Measurements from ENCODE around the gene MBD5.

MBD5 gene

GRCh38 chr2:148130581-148130980 is 109.7 kb downstream of the MBD5 start:
- H3K27ac ChIP-seq (ENCODE audit: low read length): no peak overlapping the region
- H3K36me3 ChIP-seq (ENCODE audit: insufficient read depth, low read depth, low read length): no peaks in the 10 kb centered on the region
- H3K4me1 ChIP-seq (ENCODE audit: insufficient read depth, low read length): peaks cover 1% of the 10 kb centered on the region; the same call in 1 of the 2 replicates
- H3K27me3 ChIP-seq (ENCODE audit: insufficient read depth, low read length): no peaks in the 10 kb centered on the region
- H3K9me3 ChIP-seq (ENCODE audit: insufficient read depth, low read depth, low read length): no peaks in the 10 kb centered on the region
- no peak overlapping the region for H3K9ac ChIP-seq (ENCODE audit: low read depth, low read length)
- H3K4me3 ChIP-seq (ENCODE audit: low read length): no peak overlapping the region

GRCh38 chr2:148132412-148132811 is 111.5 kb downstream of the MBD5 start:
- Histone ChIP-seq H3K27me3 (ENCODE audit: insufficient read depth, low read length) (no peaks in the 10 kb centered on the region), H3K9ac (ENCODE audit: low read depth, low read length) (no peak overlapping the region), H3K36me3 (ENCODE audit: insufficient read depth, low read depth, low read length) (no peaks in the 10 kb centered on the region), H3K27ac (ENCODE audit: low read length) (no peak overlapping the region), H3K4me3 (ENCODE audit: low read length) (no peak overlapping the region), H3K4me1 (ENCODE audit: insufficient read depth, low read length) (peaks cover 7% of the 10 kb centered on the region; the same call in 1 of the 2 replicates), H3K9me3 (ENCODE audit: insufficient read depth, low read depth, low read length) (no peaks in the 10 kb centered on the region)

DNA sequence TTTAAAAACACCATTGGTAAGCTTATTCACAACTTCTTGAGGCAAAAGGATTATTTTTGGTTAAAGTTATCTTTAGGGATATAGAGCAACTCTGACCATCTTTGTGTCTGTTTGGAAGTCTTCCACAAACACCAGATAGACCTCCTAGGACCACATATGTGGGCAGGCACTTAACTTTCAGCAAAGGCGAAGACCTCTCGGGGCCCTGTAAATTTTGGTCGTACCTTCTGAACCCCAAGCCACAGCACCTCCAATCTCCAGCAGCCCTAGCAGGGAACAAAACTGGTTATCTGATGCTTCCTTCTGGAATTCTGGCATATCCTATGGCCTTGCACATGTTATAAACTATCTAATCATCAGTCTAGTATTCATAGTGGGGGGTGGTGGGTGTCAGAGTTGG is 114.8 kb downstream of the MBD5 start:
- H3K9me3 ChIP-seq (ENCODE audit: insufficient read depth, low read depth, low read length): no peaks in the 10 kb centered on the region
- no peaks in the 10 kb centered on the region for H3K27me3 ChIP-seq (ENCODE audit: insufficient read depth, low read length)
- no peaks in the 10 kb centered on the region for H3K36me3 ChIP-seq (ENCODE audit: insufficient read depth, low read depth, low read length)
- H3K4me1 ChIP-seq (ENCODE audit: insufficient read depth, low read length): peaks cover 7% of the 10 kb centered on the region; the same call in 1 of the 2 replicates
- no peak overlapping the region for H3K27ac ChIP-seq (ENCODE audit: low read length)
- H3K9ac ChIP-seq (ENCODE audit: low read depth, low read length): no peak overlapping the region
- no peak overlapping the region for H3K4me3 ChIP-seq (ENCODE audit: low read length)

- H3K4me3 ChIP-seq (ENCODE audit: low read length): no peak overlapping the region
- no peaks in the 10 kb centered on the region for H3K36me3 ChIP-seq (ENCODE audit: insufficient read depth, low read depth, low read length)
- peaks cover 7% of the 10 kb centered on the region; the same call in 1 of the 2 replicates for H3K4me1 ChIP-seq (ENCODE audit: insufficient read depth, low read length)
- H3K27me3 ChIP-seq (ENCODE audit: insufficient read depth, low read length): no peaks in the 10 kb centered on the region
- no peak overlapping the region for H3K27ac ChIP-seq (ENCODE audit: low read length)
- no peaks in the 10 kb centered on the region for H3K9me3 ChIP-seq (ENCODE audit: insufficient read depth, low read depth, low read length)
- H3K9ac ChIP-seq (ENCODE audit: low read depth, low read length): no peak overlapping the region
These were observed 115.5 kb downstream of the MBD5 start for GRCh38 chr2:148136441-148136840.

DNA sequence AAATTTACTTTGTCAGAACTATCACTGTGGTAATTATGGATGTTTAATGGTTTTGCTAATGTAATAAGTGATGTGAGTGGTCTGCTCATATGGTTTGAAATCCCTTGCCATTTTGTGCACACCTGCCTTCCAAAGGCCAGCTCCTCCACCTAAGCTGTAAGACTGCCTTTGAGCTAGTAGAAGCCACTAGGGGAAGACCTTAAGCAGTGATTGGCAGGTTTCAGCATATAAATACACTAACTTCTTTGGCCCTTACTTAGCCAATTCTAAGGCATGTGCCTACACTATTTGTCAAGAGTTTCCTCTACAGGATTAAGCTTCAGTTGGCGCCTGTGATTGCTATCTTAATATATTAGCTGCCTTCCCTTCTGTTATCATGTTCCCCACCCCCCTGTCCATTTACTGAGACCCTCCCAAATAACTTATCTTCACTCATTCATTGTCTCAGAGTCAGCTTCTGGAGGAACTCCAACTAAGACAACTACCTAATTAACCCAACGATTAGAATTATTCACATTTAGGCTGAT is 141.1 kb downstream of the MBD5 start:
- H3K4me1 ChIP-seq (ENCODE audit: insufficient read depth, low read length): no peaks in the 10 kb centered on the region
- no peak overlapping the region for H3K27ac ChIP-seq (ENCODE audit: low read length)
- no peak overlapping the region for H3K4me3 ChIP-seq (ENCODE audit: low read length)
- H3K9me3 ChIP-seq (ENCODE audit: insufficient read depth, low read depth, low read length): no peaks in the 10 kb centered on the region
- H3K27me3 ChIP-seq (ENCODE audit: insufficient read depth, low read length): no peaks in the 10 kb centered on the region
- no peaks in the 10 kb centered on the region for H3K36me3 ChIP-seq (ENCODE audit: insufficient read depth, low read depth, low read length)
- H3K9ac ChIP-seq (ENCODE audit: low read depth, low read length): no peak overlapping the region

DNA sequence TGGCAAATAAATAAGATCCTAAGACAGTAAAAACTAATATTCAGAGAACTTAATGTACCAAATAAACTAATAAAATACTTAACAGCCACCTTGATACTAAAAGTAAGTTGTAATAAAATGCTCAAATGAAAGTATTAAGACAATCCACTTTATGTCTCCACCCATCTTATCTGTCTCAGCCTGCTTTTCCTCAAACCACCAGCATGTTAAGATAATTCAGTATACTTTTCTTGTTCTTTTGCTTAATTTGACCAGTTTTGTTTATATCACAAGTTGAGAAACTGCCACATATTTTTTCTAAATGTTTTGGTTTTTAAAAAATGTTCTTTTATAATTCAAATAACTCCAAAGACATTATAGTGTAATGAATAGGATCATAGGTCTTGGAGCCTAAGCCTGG is 142.0 kb downstream of the MBD5 start:
- no peak overlapping the region for H3K9ac ChIP-seq (ENCODE audit: low read depth, low read length)
- no peak overlapping the region for H3K27ac ChIP-seq (ENCODE audit: low read length)
- no peaks in the 10 kb centered on the region for H3K27me3 ChIP-seq (ENCODE audit: insufficient read depth, low read length)

GRCh38 chr2:148165975-148166374 is 145.1 kb downstream of the MBD5 start:
- Histone ChIP-seq H3K27me3 (ENCODE audit: insufficient read depth, low read length) (no peaks in the 10 kb centered on the region), H3K36me3 (ENCODE audit: insufficient read depth, low read depth, low read length) (no peaks in the 10 kb centered on the region), H3K4me1 (ENCODE audit: insufficient read depth, low read length) (no peaks in the 10 kb centered on the region), H3K27ac (ENCODE audit: low read length) (no peak overlapping the region), H3K4me3 (ENCODE audit: low read length) (no peak overlapping the region), H3K9ac (ENCODE audit: low read depth, low read length) (no peak overlapping the region), H3K9me3 (ENCODE audit: insufficient read depth, low read depth, low read length) (no peaks in the 10 kb centered on the region)

More for the DNA sequence above, 142.0 kb downstream of the MBD5 start:
- H3K9me3 ChIP-seq (ENCODE audit: insufficient read depth, low read depth, low read length): no peaks in the 10 kb centered on the region
- no peaks in the 10 kb centered on the region for H3K36me3 ChIP-seq (ENCODE audit: insufficient read depth, low read depth, low read length)
- no peak overlapping the region for H3K4me3 ChIP-seq (ENCODE audit: low read length)
- no peaks in the 10 kb centered on the region for H3K4me1 ChIP-seq (ENCODE audit: insufficient read depth, low read length)

GRCh38 chr2:148167241-148167766 is 146.4 kb downstream of the MBD5 start:
- H3K4me1 ChIP-seq (ENCODE audit: insufficient read depth, low read length): no peaks in the 10 kb centered on the region
- H3K27ac ChIP-seq (ENCODE audit: low read length): no peak overlapping the region
- H3K36me3 ChIP-seq (ENCODE audit: insufficient read depth, low read depth, low read length): no peaks in the 10 kb centered on the region
- H3K9me3 ChIP-seq (ENCODE audit: insufficient read depth, low read depth, low read length): no peaks in the 10 kb centered on the region
- no peak overlapping the region for H3K4me3 ChIP-seq (ENCODE audit: low read length)
- H3K27me3 ChIP-seq (ENCODE audit: insufficient read depth, low read length): no peaks in the 10 kb centered on the region
- no peak overlapping the region for H3K9ac ChIP-seq (ENCODE audit: low read depth, low read length)

DNA sequence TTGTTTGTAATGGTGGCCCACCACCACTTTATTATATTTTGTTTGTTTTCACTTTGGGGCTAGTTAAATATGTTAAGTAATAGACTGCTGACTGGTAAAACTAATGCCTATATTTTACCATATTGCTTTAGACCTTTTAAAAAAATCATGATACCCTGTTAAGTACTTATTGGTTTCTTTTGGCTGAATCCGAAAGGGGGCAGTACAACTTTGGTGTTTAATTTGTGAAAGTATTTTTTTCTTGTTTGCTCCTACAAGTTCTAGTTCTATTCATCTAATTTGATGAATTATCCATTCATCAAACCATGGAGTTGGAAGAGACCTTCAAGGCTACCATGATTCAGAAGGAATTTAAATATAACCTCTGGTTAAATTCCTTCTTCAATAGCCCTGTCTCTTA is 147.0 kb downstream of the MBD5 start:
- Histone ChIP-seq H3K27me3 (ENCODE audit: insufficient read depth, low read length) (no peaks in the 10 kb centered on the region), H3K4me3 (ENCODE audit: low read length) (no peak overlapping the region), H3K36me3 (ENCODE audit: insufficient read depth, low read depth, low read length) (no peaks in the 10 kb centered on the region), H3K9me3 (ENCODE audit: insufficient read depth, low read depth, low read length) (no peaks in the 10 kb centered on the region), H3K27ac (ENCODE audit: low read length) (no peak overlapping the region), H3K9ac (ENCODE audit: low read depth, low read length) (no peak overlapping the region), H3K4me1 (ENCODE audit: insufficient read depth, low read length) (no peaks in the 10 kb centered on the region)

DNA sequence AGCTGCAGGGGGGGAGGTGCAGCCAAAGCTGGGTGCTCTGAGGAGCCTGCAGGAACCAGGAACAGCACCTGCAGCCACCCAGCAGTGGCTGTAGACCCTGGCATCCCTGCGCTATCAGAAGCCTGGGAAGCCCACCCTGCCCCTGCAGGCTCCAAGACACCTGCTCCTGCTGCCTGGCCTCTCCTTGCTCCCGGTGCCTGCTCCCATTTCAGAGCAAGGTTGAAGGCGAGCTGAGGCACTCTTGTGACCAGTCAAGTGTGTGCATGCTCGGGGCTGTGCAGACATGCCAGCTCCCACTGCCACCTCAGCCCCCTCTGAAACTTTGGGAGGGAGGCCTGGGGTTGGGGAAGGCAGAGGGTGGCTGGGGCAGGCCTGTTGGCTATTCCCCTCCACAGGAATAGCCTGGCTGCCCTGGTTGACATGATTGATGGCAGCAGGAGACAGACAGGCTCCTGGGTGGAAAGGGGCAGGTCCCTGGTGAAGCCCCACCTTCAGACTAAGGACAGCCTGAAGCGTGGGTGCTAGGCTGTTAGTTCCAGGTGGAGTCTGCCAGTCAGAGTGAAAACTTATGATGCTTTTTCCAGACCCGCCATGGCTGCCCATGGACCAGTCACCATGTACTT is 151.4 kb downstream of the MBD5 start:
- Histone ChIP-seq H3K4me3 (ENCODE audit: low read length) (no peak overlapping the region), H3K9me3 (ENCODE audit: insufficient read depth, low read depth, low read length) (no peaks in the 10 kb centered on the region), H3K4me1 (ENCODE audit: insufficient read depth, low read length) (no peaks in the 10 kb centered on the region), H3K27me3 (ENCODE audit: insufficient read depth, low read length) (no peaks in the 10 kb centered on the region), H3K9ac (ENCODE audit: low read depth, low read length) (no peak overlapping the region), H3K27ac (ENCODE audit: low read length) (no peak overlapping the region), H3K36me3 (ENCODE audit: insufficient read depth, low read depth, low read length) (no peaks in the 10 kb centered on the region)

DNA sequence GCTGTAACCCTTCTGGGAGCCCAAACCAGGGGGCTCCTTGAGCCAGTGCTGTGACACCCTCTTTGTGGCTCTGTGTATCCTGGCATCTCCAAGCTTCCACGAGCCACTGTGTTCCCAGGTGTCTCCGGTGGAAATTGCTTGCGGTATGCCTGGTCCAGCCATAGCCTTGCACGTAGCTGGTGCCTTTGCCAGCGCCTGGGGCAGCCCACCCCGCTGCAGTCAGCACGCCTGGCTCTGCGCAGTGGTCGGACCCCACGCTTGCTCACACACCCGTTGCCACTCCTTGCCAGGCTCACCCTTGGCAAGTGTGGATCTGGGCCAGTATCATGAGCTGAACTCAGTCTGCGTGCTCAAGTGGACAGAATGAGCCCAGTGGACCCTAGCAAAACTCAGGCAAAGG is 152.3 kb downstream of the MBD5 start:
- H3K36me3 ChIP-seq (ENCODE audit: insufficient read depth, low read depth, low read length): no peaks in the 10 kb centered on the region

GRCh38 chr2:148177559-148177958 is 156.7 kb downstream of the MBD5 start:
- H3K9ac ChIP-seq (ENCODE audit: low read depth, low read length): no peak overlapping the region
- no peak overlapping the region for H3K4me3 ChIP-seq (ENCODE audit: low read length)
- no peaks in the 10 kb centered on the region for H3K27me3 ChIP-seq (ENCODE audit: insufficient read depth, low read length)
- H3K9me3 ChIP-seq (ENCODE audit: insufficient read depth, low read depth, low read length): no peaks in the 10 kb centered on the region
- H3K27ac ChIP-seq (ENCODE audit: low read length): no peak overlapping the region
- H3K4me1 ChIP-seq (ENCODE audit: insufficient read depth, low read length): no peaks in the 10 kb centered on the region
- no peaks in the 10 kb centered on the region for H3K36me3 ChIP-seq (ENCODE audit: insufficient read depth, low read depth, low read length)

More for the DNA sequence above, 152.3 kb downstream of the MBD5 start:
- Histone ChIP-seq H3K4me1 (ENCODE audit: insufficient read depth, low read length) (no peaks in the 10 kb centered on the region), H3K9ac (ENCODE audit: low read depth, low read length) (no peak overlapping the region), H3K27me3 (ENCODE audit: insufficient read depth, low read length) (no peaks in the 10 kb centered on the region), H3K27ac (ENCODE audit: low read length) (no peak overlapping the region), H3K4me3 (ENCODE audit: low read length) (no peak overlapping the region), H3K9me3 (ENCODE audit: insufficient read depth, low read depth, low read length) (no peaks in the 10 kb centered on the region)

Data from iPS-20b (cell line).